Hepatocyte (in vitro differentiated cells): ENCODE results near the gene PPFIA4. TPM values are rescaled to one million over a fixed set of nuclear protein-coding genes. Genes with fewer than 3 reads are reported as not detected.

Experiments used
- DNase-seq: peaks from one replicate; pipeline ENCODE4 v3.0.0-alpha.2; 2016; ENCODE audit warnings: low spot score
- H2AFZ ChIP-seq: fragments of 200-600 bp; sonication (generic); 2 replicates; pipeline ENCODE4 v1.6.0; 2016; ENCODE audit warnings: antibody characterized with exemption, mild to moderate bottlenecking
- H3K27ac ChIP-seq: fragments of 200-600 bp; sonication (generic); 2 replicates; pipeline ENCODE4 v1.5.1; 2016; ENCODE audit warnings: mild to moderate bottlenecking
- H3K27me3 ChIP-seq: fragments of 200-600 bp; sonication (generic); 2 replicates; pipeline ENCODE4 v1.6.1; 2016
- H3K36me3 ChIP-seq: fragments of 200-600 bp; sonication (generic); replicated peaks from 2 replicates; pipeline ENCODE4 v1.5.1; 2016; ENCODE audit warnings: low read depth; ENCODE audit not compliant: insufficient read depth
- H3K4me1 ChIP-seq: fragments of 200-600 bp; sonication (generic); 2 replicates; pipeline ENCODE4 v1.5.1; 2016; ENCODE audit warnings: mild to moderate bottlenecking, moderate library complexity; ENCODE audit not compliant: insufficient read depth
- H3K4me2 ChIP-seq: fragments of 200-600 bp; sonication (generic); 2 replicates; pipeline ENCODE4 v1.6.0; 2016
- H3K4me3 ChIP-seq: fragments of 200-600 bp; sonication (generic); 2 replicates; pipeline ENCODE4 v1.5.1; 2016; ENCODE audit warnings: mild to moderate bottlenecking
- H3K79me2 ChIP-seq: fragments of 200-600 bp; sonication (generic); 2 replicates; pipeline ENCODE4 v1.6.0; 2017; ENCODE audit warnings: mild to moderate bottlenecking
- H3K9me2 ChIP-seq: fragments of 200-600 bp; sonication (generic); replicated peaks from 2 replicates; pipeline ENCODE4 v1.6.0; 2017; ENCODE audit warnings: mild to moderate bottlenecking; ENCODE audit not compliant: insufficient read depth
- H3K9me3 ChIP-seq: fragments of 200-600 bp; sonication (generic); 2 replicates; pipeline ENCODE4 v1.5.1; 2016; ENCODE audit warnings: low read depth, mild to moderate bottlenecking
- H4K20me1 ChIP-seq: fragments of 200-600 bp; sonication (generic); 2 replicates; pipeline ENCODE4 v1.6.0; 2016; ENCODE audit warnings: mild to moderate bottlenecking; ENCODE audit not compliant: insufficient read depth, poor library complexity, severe bottlenecking
- EZH2 ChIP-seq: fragments of 200-600 bp; sonication (generic); IDR thresholded peaks from 2 replicates; pipeline ENCODE4 v1.6.1; 2016; ENCODE audit warnings: antibody characterized with exemption, mild to moderate bottlenecking, borderline replicate concordance
- EZH2phosphoT487 ChIP-seq: fragments of 200-600 bp; sonication (generic); IDR thresholded peaks from one replicate; pipeline ENCODE4 v1.6.1; 2018; ENCODE audit warnings: antibody characterized with exemption, mild to moderate bottlenecking, low read depth, moderate library complexity; ENCODE audit not compliant: unreplicated experiment, severe bottlenecking
- WGBS: methylation state at CpG from one replicate; pipeline ENCODE4 v1.1.6; 2016; ENCODE audit warnings: low lambda C conversion rate; ENCODE audit errors: missing lambda C conversion rate; 5-methylcytosine and 5-hydroxymethylcytosine counted together
- polyA plus RNA-seq: library from polyadenylated mRNA; unstranded; fragments of >200 nt; fragmentation: Nextera tagmentation; extraction: Ambion mirVana; gene quantifications from 2 replicates; pipeline ENCODE4 v1.2.1, GENCODE V29; 2016
- total RNA-seq: library from RNA; depleted of rRNA; stranded (reverse); fragments of >200 nt; gene quantifications from 2 replicates; pipeline ENCODE4 v1.2.3, GENCODE V29; 2014
- TF ChIP-seq, protein P1 (sequence below): fragments of 200-600 bp; sonication (generic); IDR thresholded peaks from 2 replicates; pipeline ENCODE4 v1.5.1; 2016; ENCODE audit warnings: antibody characterized with exemption, mild to moderate bottlenecking; ENCODE audit not compliant: poor library complexity

The PPFIA4 gene
- total and polyA plus RNA-seq, 2 experiments from 2014 or later = 1.4 to 1.7 TPM

DNA sequence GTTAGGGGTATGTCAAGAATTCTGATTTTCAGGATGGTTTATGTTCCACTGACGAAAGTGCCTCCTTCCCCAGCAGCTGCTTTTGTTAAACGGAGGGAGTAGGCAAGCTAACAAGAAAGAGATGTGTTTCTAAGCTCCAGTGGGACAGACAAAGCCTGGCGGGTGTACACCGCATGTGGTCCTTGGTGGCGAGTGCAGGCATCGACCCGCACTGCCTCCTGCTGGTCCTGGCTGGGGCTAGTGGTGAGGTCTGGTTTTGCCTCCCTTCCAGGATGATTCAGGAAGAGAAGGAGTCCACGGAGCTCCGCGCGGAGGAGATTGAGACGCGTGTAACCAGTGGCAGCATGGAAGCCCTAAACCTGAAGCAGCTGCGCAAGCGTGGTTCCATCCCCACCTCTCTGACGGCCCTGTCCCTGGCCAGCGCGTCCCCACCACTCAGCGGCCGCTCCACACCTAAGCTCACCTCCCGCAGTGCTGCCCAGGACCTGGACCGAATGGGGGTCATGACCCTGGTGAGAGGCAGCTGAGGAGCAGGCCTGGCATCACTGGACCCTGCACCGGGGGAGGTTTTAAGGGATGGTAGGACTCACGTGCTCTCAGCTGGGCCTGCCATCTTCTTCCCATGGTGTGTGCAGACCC lies 29.0 kb downstream of the PPFIA4 start:
- Histone ChIP-seq H3K4me2 (no peak overlapping the region), H3K4me1 (peaks cover 13% of the 10 kb centered on the region), H3K36me3 (no peaks in the 10 kb centered on the region), H3K9me3 (no peaks in the 10 kb centered on the region), H3K27me3 (no peaks in the 10 kb centered on the region), H3K79me2 (no peaks in the 10 kb centered on the region), H3K27ac (no peak overlapping the region), H3K4me3 (no peak overlapping the region), H3K9me2 (no peaks in the 10 kb centered on the region), H4K20me1 (no peaks in the 10 kb centered on the region), H2AFZ (no peak overlapping the region)
- WGBS = 87% methylated on average over 24 of the region's 24 CpGs
- DNase-seq = no peak
- TF ChIP-seq EZH2 (no peak), EZH2phosphoT487 (no peak)
- TF ChIP-seq, protein P1, sequence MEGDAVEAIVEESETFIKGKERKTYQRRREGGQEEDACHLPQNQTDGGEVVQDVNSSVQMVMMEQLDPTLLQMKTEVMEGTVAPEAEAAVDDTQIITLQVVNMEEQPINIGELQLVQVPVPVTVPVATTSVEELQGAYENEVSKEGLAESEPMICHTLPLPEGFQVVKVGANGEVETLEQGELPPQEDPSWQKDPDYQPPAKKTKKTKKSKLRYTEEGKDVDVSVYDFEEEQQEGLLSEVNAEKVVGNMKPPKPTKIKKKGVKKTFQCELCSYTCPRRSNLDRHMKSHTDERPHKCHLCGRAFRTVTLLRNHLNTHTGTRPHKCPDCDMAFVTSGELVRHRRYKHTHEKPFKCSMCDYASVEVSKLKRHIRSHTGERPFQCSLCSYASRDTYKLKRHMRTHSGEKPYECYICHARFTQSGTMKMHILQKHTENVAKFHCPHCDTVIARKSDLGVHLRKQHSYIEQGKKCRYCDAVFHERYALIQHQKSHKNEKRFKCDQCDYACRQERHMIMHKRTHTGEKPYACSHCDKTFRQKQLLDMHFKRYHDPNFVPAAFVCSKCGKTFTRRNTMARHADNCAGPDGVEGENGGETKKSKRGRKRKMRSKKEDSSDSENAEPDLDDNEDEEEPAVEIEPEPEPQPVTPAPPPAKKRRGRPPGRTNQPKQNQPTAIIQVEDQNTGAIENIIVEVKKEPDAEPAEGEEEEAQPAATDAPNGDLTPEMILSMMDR = no peak

DNA sequence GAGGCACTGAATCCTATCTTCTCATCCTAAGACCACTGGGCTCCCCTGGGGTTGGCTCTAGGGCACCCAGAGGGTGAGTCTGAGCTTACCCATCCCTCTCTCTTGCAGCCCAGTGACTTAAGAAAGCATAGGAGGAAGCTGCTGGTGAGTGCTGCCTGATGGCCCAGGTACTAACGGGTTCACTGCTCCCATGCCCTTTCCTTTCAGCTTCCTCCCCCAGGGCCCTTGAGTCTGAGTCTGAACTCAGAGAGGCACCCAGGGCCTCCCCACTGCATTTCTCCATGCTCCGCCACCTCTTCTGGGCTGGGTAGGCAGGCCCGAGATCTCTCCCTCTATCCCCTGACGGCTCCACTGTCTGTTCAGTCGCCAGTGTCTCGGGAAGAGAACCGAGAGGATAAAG lies 29.7 kb downstream of the PPFIA4 start:
- H3K4me1 ChIP-seq = peaks cover 13% of the 10 kb centered on the region
- H3K27ac ChIP-seq = no peak overlapping the region
- H3K4me2 ChIP-seq = no peak overlapping the region
- H3K9me3 ChIP-seq = no peaks in the 10 kb centered on the region
- WGBS = 94% methylated on average over 7 of the region's 7 CpGs
- no peak overlapping the region for H3K4me3 ChIP-seq
- DNase-seq = no peak
- H3K79me2 ChIP-seq = no peaks in the 10 kb centered on the region
- H3K36me3 ChIP-seq = no peaks in the 10 kb centered on the region
- H4K20me1 ChIP-seq = no peaks in the 10 kb centered on the region
- H3K27me3 ChIP-seq = no peaks in the 10 kb centered on the region
- no peaks in the 10 kb centered on the region for H3K9me2 ChIP-seq
- H2AFZ ChIP-seq = no peak overlapping the region
- TF ChIP-seq EZH2 = no peak
- TF ChIP-seq EZH2phosphoT487 = no peak
- TF ChIP-seq, protein P1 = no peak

DNA sequence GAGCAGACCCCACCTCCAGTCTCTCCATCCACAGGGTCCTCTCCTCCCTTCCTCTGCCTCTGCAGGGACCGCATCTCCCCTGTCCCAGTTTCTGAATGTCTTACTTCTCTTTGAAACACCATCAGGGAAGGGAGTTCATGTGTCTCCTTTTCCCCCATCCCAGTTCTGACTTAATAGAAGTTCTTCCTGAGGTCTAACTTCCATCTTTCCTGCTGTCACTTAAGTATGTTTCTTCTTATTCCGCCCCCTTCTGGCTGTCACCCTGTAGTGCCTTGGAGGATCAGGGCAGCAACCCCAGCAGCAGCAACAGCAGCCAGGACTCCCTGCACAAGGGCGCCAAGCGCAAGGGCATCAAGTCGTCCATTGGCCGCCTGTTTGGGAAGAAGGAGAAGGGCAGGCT lies 30.2 kb downstream of the PPFIA4 start:
- H2AFZ ChIP-seq = no peak overlapping the region
- no peaks in the 10 kb centered on the region for H3K9me3 ChIP-seq
- H3K4me2 ChIP-seq = no peak overlapping the region
- H3K27me3 ChIP-seq = no peaks in the 10 kb centered on the region
- H3K4me3 ChIP-seq = no peak overlapping the region
- no peaks in the 10 kb centered on the region for H3K36me3 ChIP-seq
- H3K27ac ChIP-seq = no peak overlapping the region
- DNase-seq = no peak
- H4K20me1 ChIP-seq = no peaks in the 10 kb centered on the region
- 95% methylated on average over 6 of the region's 6 CpGs for WGBS
- peaks cover 12% of the 10 kb centered on the region for H3K4me1 ChIP-seq
- H3K79me2 ChIP-seq = no peaks in the 10 kb centered on the region
- H3K9me2 ChIP-seq = no peaks in the 10 kb centered on the region
- TF ChIP-seq EZH2 (no peak), EZH2phosphoT487 (no peak)
- TF ChIP-seq, protein P1 = no peak
